ENCODE data around the gene ZFP91.

GRCh38 chr11:58600510-58600909 lies 21.6 kb downstream of the ZFP91 start:
- TF ChIP-seq EZH2 (IDR thresholded peaks at IDR 0.05; ENCODE audit: low read depth, unreplicated experiment): no peak
- TF ChIP-seq CTCF (conservative IDR thresholded peaks at IDR 0.05; ENCODE audit: low read depth in 2 of 2): no peak
- TF ChIP-seq REST (IDR thresholded peaks at IDR 0.05; ENCODE audit: unreplicated experiment): no peak
- TF ChIP-seq POLR2AphosphoS5 (IDR thresholded peaks at IDR 0.05; ENCODE audit: low read depth): no peak
- TF ChIP-seq NANOG (IDR thresholded peaks at IDR 0.05; ENCODE audit: borderline replicate concordance): no peak
- no peak for TF ChIP-seq CREB1 (CRISPR knock-in tag; IDR thresholded peaks at IDR 0.05; ENCODE audit: low read depth)
- peak; percentile 26; the same call in 1 of the 2 replicates for TF ChIP-seq ZNF462 (CRISPR knock-in tag; IDR thresholded peaks at IDR 0.05)
- TF ChIP-seq EZH2phosphoT487 (IDR thresholded peaks at IDR 0.05; ENCODE audit: unreplicated experiment): no peak
- TF ChIP-seq STAT1 (IDR thresholded peaks at IDR 0.05; ENCODE audit: unreplicated experiment): no peak
- no peak for TF ChIP-seq ZNF331 (CRISPR knock-in tag; IDR thresholded peaks at IDR 0.05; ENCODE audit: low read depth)
- TF ChIP-seq ZNF114 (CRISPR knock-in tag; IDR thresholded peaks at IDR 0.05): no peak
- no peak for TF ChIP-seq JUNB (IDR thresholded peaks at IDR 0.05; ENCODE audit: unreplicated experiment)
